ENCODE results near the gene CHST15.

CHST15 gene

DNA sequence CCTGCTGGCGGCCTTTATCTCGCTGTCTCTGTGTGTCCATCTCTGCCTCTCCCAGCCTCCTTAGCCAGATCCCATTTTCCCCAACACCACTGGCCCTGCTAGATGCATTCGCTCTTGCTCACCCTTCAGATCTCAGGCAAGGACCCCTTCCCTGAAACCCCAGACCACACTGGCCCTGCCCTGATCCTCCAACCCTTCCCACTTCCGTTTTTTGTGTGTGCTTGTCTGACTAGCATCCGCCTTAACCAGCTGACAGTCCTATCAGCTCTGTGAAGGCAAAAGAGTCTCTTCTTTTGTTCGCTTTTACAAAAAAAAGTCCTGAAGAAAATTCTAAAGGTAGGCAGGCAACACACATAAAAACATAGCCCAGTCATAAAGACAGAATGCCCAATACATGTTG lies 28.7 kb downstream of the CHST15 start:
- no peak for DNase-seq (ENCODE audit: low read depth)

- DNase-seq (ENCODE audit: low read depth): no peak
Measured at GRCh38 chr10:124063750-124064603, 29.4 kb downstream of the CHST15 start.

DNA sequence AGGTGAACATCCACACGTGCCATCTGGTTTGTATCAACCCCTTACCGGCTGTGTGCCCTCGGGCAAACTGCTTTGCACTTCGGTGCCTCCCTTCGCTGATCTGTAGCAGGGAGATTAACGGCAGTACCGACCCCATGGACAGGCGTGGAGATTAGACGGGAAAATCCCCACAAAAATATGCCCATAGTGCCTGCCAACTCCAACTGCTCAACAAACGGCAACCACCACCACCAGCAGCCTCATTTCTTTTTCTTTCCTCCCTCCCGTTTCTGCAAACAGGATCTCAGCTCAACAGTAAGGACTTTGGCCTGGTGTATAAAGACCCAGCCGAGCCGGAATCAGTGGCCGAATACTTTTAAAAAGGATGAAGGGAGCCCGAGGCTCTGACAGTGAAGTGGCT lies 31.0 kb downstream of the CHST15 start:
- no peak for DNase-seq (ENCODE audit: low read depth)

GRCh38 chr10:124061030-124061429 lies 32.4 kb downstream of the CHST15 start:
- no peak for DNase-seq (ENCODE audit: low read depth)

DNA sequence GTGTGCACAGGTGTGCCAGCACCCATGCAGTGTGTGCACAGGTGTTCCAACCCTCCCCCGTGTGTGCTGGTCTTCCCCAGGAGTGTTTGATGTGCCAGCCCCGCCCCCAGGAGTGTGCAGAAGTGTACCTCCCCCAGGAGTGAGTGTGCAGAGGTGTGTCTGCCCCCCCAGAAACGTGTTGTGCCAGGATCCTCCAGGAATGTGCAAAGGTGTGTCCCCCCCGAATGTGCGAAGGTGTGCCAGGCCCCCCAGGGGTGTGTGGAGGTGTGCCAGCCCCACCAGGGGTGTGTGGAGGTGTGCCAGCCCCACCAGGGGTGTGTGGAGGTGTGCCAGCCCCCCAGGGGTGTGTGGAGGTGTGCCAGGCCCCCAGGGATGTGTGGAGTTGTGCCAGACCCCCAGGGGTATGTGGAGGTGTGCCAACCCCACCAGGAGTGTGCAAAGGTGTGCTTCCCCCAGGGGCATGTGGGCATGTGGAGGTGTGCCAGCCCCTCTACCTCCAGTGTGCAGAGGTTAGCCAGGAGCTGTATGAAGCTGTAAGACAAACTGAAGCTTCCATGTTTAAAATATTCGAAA lies 33.2 kb downstream of the CHST15 start:
- DNase-seq (ENCODE audit: low read depth): no peak

GRCh38 chr10:124059551-124059950 lies 33.8 kb downstream of the CHST15 start:
- DNase-seq (ENCODE audit: low read depth): no peak

- no peak for DNase-seq (ENCODE audit: low read depth)
Measured at GRCh38 chr10:124058346-124059003, 34.9 kb downstream of the CHST15 start.

DNA sequence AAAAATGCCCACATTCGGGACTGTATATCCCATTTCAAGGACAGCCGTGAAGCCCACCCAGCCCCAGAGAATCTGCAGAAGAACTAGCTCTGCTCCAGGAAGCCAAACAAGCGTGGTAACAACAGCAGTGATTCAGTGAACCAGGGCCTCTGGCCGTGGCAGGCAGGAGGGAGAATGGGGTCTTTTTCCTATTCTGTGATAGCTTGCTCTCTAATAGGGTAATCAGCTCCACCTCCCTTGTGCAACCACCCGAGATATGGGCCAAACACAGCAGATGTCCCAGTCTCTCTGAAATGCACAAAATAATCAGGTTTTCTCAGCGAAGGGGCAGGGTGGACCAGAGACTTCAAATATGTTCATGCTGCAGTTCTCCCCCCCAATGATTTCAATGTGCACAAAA lies 35.8 kb downstream of the CHST15 start:
- no peak for DNase-seq (ENCODE audit: low read depth)

GRCh38 chr10:124056337-124056980 lies 36.9 kb downstream of the CHST15 start:
- DNase-seq (ENCODE audit: low read depth): no peak

- no peak for DNase-seq (ENCODE audit: low read depth)
Measured at GRCh38 chr10:124053971-124054370, 39.4 kb downstream of the CHST15 start.

DNA sequence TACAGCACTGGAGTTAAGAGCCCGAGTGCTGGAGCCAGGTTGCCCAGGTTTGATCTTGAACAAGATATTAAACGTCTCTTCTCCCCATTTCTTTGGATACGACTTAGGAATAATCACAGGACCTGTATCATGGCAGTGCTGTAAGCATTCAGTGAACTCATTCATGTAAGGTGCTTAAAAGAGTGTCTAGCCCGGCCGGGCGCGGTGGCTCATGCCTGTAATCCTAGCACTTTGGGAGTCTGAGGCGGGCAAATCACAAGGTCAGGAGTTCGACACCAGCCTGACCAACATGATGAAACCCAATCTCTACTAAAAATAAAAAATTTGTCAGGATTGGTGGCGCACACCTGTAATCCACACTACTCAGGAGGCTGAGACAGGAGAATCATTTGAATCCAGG lies 40.8 kb downstream of the CHST15 start:
- DNase-seq (ENCODE audit: low read depth): no peak

DNA sequence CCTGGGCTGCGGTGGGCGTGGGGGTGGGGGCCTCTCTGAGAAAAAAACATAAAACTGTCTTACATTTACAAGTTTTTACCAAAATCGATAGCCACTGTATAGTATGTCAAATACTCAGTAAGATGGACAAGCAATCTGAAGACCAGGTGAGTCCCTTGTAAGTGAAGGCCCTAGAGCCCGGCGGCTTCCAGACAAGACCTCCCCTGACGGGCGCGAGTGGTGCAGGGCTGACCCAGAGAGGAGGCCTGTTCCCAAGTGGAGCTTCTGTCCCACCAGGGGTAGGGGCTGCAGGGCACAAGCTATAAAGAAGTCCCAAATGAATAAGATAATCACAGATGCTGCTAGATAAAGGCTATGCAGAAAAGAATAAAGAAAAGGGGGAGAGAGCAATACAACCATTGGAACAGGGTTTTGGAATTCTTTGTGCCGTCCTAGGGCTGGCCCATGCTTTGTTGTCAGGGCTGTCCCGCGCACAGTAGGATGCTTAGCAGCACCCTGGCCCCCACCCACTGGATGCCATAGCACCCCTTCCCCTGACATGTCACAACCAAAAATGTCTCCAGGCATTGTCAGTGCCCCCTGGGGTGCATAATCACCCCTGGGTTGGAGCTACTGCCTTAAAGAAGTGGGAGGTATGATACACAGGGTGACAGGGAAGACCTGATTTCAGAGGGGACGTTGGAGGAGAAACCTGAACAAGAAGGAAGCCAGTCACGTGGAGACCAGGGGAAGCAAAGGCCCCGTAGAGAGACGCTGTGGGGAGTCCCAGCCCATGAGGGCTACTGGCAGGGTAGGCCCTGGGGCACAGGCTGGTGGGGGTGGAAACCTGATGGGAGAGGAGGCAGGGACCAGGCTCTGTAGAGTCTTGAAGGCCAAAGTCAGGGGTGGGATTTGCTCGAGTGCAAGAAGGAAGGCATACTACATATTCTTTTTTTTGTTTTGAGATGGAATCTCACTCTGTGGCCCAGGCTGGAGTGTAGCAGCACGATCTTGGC lies 43.1 kb downstream of the CHST15 start:
- DNase-seq (ENCODE audit: low read depth): no peak

GRCh38 chr10:124049484-124049883 lies 43.9 kb downstream of the CHST15 start:
- no peak for DNase-seq (ENCODE audit: low read depth)

- DNase-seq (ENCODE audit: low read depth): no peak
Measured at GRCh38 chr10:124048371-124049290, 44.8 kb downstream of the CHST15 start.

DNA sequence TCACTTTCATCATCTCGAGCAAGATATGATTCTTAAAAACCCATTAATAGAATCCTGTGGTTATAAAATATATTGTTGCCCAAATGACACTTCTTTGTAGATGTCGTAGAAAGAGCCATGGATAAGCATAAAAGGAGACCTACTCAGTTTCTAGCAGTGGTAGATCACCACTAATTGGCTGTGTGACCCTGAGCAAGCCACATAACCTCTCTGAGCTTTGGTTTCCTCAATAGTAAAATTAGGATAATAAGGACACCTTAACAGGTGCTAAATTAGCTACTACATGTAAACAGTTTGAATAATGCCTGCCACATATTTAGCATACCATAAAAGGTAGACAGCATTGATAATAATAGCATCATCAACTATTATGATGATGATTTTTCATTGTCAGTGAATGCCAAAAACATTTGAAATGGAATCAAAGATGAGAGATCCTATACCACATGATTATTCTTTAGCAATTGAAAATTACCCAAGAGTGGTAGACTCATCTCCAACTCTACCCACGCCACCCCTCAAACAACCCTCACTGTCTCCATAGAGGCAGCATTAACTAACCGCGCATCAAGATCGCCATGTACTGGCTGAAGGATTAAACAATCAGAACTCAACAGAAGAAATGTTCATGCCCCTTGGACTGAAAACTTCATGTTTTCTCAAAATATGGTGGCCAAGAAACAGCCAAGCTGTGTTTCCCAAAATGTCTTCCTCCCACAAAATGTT lies 45.8 kb downstream of the CHST15 start:
- DNase-seq (ENCODE audit: low read depth): no peak

DNA sequence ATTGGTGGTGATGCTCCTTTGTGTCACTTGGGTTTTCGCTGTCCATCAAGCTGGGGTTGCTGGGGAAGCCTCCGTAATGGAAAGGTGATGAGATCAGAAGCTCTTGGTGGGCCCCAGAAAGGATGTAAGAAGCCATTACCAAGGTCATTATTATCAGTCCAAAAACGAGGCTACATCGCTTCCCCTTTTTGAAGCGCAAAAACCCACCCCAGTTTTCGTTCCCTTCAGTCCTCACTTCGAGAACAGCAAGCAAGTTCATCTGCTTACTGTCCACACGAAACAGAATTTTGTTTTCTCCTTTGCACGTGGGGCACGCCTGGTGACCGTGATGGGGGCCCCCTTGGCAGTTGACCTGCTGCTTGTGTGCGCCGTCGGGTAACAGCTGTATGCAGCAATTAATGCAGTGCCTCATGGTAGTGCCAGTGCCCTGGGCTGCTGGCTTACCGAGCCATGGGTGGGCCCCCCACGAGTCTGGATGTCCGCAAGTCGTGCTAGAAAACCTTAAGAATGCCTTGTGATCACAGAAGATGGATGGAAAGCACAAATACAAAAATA lies 47.5 kb downstream of the CHST15 start:
- DNase-seq (ENCODE audit: low read depth): no peak

DNA sequence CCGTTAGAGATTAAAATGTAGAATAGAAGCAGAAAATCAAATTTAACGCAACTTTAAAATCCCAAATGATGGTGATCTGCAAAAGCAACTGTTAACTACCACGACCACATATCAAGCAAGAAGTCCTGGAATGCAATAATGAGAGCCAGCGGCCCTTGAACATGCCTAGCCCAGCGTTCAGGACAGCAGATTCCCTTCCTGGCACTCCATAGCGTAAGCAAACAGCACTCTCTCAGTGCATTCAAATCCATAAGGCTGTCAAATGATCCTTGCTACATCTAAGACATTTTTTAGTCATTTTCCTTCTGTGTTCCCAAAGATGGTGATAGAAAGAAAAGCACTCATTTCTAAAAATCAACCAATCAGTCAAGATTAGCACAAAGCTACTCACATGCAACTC lies 48.1 kb downstream of the CHST15 start:
- no peak for DNase-seq (ENCODE audit: low read depth)

DNA sequence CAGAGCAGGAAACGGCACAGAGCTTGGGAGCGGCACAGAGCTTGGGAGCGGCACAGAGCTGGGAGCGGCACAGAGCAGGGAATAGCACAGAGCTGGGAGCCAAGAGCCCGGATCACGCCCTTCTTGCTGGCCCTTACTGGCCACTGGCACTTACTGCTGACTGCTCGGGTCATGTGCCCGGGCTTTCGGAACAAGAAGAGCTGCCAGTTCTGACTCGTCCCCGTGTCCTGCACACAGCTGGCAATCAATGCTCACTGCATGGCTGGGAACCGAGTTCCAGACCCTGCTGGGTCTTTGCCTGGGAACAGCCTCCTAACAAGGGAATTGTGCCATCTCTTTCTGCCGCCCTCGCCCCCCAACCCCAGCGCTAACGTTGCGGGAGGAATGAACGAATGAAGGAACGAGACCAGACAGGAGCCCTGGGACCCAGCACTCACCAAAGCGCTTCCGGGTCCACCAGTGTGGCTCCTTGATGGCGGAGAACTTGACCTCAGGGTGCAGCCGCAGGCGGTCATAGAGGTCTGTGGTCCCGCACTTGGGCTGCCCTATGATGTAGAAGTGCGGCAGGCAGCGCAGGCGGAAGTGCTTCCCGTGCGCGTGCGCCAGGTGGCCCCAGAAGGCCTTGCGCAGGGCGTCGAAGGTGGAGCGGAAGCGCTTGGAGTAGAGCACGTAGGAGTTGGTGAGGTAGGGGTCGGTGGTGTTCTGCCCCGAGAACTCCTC lies 49.1 kb downstream of the CHST15 start:
- no peak for DNase-seq (ENCODE audit: low read depth)
